Stromal cell of bone marrow (primary cell): ENCODE measurements around the gene SMIM32.

Source experiments
- DNase-seq: peaks from one replicate; pipeline ENCODE4 v3.0.0-alpha.2; 2012; ENCODE audit warnings: low read depth

The SMIM32 gene

DNA sequence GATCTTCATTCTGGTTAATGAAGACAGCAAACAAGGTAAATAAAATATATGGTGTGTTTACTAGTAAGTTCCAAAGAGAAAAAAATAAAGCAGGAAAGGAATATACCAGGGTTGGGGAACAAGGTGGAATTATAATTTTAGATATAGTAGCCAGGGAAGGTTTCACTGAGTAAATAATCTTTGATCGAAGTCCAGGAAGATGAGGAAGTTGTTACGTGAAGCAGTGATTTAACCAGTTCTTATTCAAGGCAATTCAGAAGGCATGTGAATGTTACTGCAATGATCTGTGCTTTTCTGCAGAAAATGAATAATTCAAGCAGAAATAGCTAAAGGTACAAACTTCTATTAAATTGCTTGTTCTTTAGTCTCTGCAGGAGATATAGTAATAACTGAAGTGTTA is 6.2 kb downstream of the SMIM32 start:
- no peak for DNase-seq

DNA sequence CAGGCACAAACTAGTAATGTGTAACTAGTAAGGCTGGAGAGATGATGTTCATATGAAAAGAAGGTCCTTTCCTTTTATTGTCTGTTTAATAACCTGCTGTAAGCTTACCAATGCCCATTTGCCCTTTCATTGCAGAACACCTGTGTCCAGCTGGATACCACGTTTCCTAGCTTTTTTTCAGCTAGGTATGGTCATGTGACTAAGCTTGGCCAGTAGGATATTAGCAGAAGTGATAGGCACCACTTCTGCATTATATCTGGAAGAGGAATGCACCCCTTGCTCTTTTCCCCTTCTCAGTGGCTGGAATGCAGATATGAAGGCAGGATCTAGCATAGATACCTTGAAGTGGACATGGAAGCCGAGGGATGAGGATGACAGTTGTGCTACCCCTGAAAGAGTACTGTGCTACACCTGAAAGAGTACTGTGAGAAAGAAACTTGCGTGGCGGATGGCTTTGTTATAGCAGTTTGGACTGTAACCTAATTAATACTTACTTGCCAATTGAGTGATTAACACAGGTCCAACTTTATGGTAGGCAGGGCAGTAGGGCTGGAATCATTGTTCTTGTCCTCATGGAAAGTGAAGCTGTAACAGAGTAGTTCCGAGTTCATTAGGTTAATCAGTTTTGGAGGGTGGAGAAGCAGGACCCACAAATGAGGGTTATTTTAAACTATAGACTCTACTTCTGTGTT is 6.8 kb downstream of the SMIM32 start:
- no peak for DNase-seq

DNA sequence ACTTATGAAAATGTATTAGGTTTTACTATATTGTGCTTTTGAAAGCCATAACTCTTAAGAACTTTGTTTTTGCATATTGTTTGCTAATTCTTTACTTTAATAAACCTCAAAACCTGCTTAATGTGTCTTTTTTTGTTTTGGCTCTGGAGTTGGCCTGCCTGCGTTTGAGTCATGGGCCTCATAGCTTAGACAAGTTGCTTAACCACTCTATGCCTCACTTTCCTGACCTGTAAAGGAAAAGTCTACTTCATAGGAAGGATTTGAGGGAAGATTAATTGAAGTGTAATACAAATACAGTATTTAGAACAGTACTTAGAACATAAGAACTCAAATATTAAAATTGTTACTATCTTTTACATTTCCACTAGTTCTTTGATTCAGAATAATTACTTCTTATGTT is 10.3 kb downstream of the SMIM32 start:
- peak; percentile 24 for DNase-seq

DNA sequence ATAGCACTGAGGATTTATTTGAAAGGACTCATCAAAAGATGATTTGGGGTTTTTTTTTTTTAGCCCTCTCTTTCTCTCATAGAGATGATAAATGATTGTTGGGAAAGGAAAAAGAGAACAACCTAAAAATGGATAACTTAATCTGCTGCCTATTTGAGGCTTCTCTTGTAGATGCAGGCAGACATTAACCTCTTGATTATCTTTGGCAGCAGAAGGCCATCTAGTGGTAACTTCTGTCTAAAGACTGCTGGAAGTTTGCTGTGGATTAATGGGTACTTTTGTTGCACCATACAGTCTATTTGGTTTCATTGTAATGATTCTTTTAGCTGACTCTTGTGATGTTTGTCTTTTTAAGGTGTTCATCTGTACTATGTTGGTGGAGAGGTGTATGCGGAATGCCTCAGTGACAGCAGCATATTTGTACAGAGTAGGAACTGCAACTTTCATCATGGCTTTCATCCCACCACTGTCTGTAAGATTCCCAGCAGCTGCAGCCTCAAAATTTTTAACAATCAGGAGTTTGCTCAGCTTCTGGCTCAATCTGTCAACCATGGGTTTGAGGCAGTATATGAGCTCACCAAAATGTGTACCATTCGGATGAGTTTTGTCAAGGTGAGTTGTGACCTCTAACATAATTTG is 18.8 kb downstream of the SMIM32 start:
- DNase-seq, result peak; percentile 46

GRCh38 chr5:136169218-136169617 is 23.7 kb downstream of the SMIM32 start:
- DNase-seq, result no peak

GRCh38 chr5:136166909-136167308 is 26.1 kb downstream of the SMIM32 start:
- DNase-seq, result no peak

GRCh38 chr5:136164226-136164625 is 28.7 kb downstream of the SMIM32 start:
- no peak for DNase-seq

DNA sequence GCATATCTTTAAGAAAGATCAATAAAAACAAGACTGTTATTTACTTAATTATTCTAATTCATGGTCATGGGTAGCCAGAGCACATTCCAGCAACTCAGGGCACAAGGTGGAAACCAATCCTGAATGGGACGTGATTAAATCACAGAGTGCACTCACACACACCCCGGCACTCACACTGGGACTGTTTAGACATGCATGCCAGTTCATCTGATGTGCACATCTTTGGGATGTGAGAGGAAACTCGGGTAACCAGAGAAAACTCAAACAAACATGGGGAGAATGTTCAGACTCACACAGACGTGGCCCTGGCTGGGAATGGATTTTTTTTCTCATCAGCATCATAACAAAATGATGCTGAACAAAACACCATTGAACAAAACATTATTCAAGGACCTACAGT is 31.0 kb downstream of the SMIM32 start:
- DNase-seq, result no peak

GRCh38 chr5:136159457-136159856 is 33.5 kb downstream of the SMIM32 start:
- no peak for DNase-seq

DNA sequence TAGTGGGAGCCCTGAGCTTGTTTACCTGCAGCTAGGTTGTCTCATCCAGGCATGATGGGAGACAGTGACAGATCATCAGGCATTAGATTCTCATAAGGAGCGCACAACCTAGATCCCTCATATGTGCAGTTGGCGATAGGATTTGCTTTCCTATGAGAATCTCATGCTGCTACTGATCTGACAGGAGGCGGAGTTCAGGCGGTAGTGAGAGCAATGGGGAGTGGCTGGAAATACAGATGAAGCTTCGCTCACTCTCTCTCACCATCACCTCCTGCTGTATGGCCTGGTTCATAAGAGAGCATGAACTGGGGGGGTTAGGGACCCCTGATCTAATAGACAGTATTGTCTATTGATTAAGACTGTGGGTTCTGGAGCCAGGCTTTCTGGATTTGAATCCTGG is 35.4 kb downstream of the SMIM32 start:
- no peak for DNase-seq

- no peak for DNase-seq
These were observed 37.2 kb downstream of the SMIM32 start for GRCh38 chr5:136155761-136156160.

GRCh38 chr5:136155078-136155477 is 37.9 kb downstream of the SMIM32 start:
- DNase-seq, result no peak

DNA sequence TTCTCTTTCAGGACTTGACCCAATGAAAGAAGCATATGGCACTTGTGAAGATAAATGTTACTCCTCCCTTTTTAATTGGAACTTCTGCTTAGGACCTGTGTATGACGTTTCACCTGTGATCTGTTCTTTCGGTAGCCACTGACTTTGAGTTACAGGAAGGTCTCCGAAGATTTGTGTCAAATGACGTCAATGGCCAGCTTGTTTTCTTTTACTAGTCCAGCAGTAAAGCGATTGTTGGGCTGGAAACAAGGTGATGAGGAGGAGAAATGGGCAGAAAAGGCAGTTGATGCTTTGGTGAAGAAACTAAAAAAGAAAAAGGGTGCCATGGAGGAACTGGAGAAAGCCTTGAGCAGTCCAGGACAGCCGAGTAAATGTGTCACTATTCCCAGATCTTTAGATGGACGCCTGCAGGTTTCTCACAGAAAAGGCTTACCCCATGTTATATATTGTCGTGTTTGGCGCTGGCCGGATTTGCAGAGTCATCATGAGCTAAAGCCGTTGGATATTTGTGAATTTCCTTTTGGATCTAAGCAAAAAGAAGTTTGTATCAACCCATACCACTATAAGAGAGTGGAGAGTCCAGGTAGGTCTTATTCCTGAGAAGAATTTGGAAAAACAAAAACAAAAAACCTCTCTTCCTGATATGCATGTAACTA is 39.3 kb downstream of the SMIM32 start:
- no peak for DNase-seq

DNA sequence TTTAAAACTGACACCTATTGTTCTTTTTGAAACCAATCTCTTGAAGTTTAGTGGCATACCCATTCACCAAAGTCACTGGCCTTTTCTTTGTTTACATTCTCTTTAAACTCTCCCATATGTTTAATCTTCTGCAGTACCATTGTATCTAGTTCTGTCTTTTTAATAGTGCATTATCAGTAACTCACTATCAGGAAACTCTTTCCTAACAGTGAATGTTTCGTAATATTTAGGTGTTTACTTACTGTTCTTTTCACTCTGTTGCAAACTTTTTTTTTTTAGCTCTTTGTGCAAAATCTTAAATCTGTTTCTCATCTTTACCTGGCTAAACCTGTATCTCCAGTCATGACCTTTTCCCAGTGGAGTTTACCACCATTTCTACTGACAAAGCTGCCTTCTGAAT is 43.1 kb downstream of the SMIM32 start:
- DNase-seq, result no peak

GRCh38 chr5:136147632-136148031 is 45.3 kb downstream of the SMIM32 start:
- no peak for DNase-seq

- DNase-seq, result no peak
These were observed 46.8 kb downstream of the SMIM32 start for GRCh38 chr5:136146201-136146600.

- no peak for DNase-seq
These were observed 47.9 kb downstream of the SMIM32 start for GRCh38 chr5:136145030-136145429.

DNA sequence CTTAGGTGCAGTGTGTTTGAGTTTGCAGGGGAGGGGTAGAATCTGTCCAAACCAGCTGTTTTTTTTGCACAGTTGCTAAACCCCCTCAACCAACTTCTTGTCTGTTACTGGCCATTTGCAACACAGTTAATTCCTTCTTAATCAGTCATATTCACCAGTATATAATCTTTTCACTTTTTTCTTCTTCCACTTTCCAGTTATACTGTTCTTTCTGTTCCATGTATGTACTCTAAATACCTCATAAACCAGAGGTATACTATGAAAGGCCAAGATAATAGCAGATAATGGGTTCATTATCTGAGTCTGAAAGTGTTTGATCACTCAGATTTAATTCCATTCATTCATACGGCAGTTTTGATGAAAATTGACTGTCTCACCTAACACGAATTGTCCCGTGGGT is 49.2 kb downstream of the SMIM32 start:
- DNase-seq, result no peak

GRCh38 chr5:136143312-136143711 is 49.6 kb downstream of the SMIM32 start:
- no peak for DNase-seq

DNA sequence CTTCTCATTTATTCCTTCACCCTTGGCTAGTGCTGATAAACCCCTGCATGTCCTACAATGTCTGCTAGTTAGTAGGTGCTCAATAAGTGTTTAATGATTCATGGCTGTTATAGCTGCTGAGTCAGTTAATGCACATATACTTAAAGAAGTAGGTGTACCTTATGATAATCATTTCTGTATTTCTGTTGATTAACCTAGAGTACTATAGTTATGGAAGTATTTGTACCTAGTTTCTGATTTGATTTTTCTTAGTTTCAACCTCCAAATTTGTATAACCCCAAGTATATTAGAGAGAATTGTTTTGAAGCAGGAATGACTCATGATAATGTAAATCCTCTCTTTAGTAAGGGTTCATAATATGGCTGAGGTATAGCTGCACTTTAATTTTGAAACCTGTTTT is 51.4 kb downstream of the SMIM32 start:
- DNase-seq, result no peak
